DND-41 (cell line): ENCODE measurements around the gene CD79B.

ENCODE experiments used
- ATAC-seq: fragments of 200-7000 bp; cut with Tn5 transposase; 3 replicates; pipeline ENCODE4 v1.9.1; 2021; ENCODE audit warnings: low read depth; ENCODE audit not compliant: insufficient read depth
- DNase-seq: peaks from one replicate; pipeline ENCODE4 v3.0.0-alpha.2; 2020
- H2AFZ ChIP-seq: 2 replicates; pipeline ENCODE4 v1.6.0; 2012; ENCODE audit warnings: low read depth, low read length
- H3K27ac ChIP-seq: 2 replicates; pipeline ENCODE4 v1.5.1; 2012; ENCODE audit warnings: low read length, inconsistent platforms
- H3K27me3 ChIP-seq: fragments of 200-600 bp; sonication (generic); 2 replicates; pipeline ENCODE4 v1.6.0; 2012; ENCODE audit warnings: low read length, mild to moderate bottlenecking, inconsistent platforms; ENCODE audit not compliant: insufficient read depth, poor library complexity
- H3K36me3 ChIP-seq: 2 replicates; pipeline ENCODE4 v1.5.1; 2012; ENCODE audit warnings: low read length, inconsistent platforms; ENCODE audit not compliant: insufficient read depth
- H3K4me1 ChIP-seq: 2 replicates; pipeline ENCODE4 v1.5.1; 2012; ENCODE audit warnings: mild to moderate bottlenecking, low read length; ENCODE audit not compliant: insufficient read depth
- H3K4me2 ChIP-seq: 2 replicates; pipeline ENCODE4 v1.6.0; 2012; ENCODE audit warnings: mild to moderate bottlenecking, moderate library complexity, low read length, inconsistent platforms; ENCODE audit not compliant: insufficient read depth
- H3K4me3 ChIP-seq, 2 experiments: fragments of 200-600 bp in 1 of 2; shearing (Covaris generic) in 1 of 2; 2 replicates each; pipeline ENCODE4 v1.5.1; 2012 to 2016; ENCODE audit warnings: inconsistent platforms in 2 of 2, low read length in 2 of 2, mild to moderate bottlenecking in 2 of 2, low read depth in 1 of 2, moderate library complexity in 1 of 2
- H3K79me2 ChIP-seq: 2 replicates; pipeline ENCODE4 v1.6.0; 2012; ENCODE audit warnings: low read length, inconsistent platforms; ENCODE audit not compliant: insufficient read depth
- H3K9ac ChIP-seq: 2 replicates; pipeline ENCODE4 v1.6.0; 2012; ENCODE audit warnings: low read depth, mild to moderate bottlenecking, inconsistent platforms, low read length, moderate library complexity
- H3K9me3 ChIP-seq: 2 replicates; pipeline ENCODE4 v1.5.1; 2012; ENCODE audit warnings: low read length, moderate library complexity, mild to moderate bottlenecking, inconsistent platforms; ENCODE audit not compliant: insufficient read depth, severe bottlenecking
- H4K20me1 ChIP-seq: 2 replicates; pipeline ENCODE4 v1.6.0; 2012; ENCODE audit warnings: low read length; ENCODE audit not compliant: insufficient read depth
- EZH2 ChIP-seq: IDR thresholded peaks from 3 replicates; pipeline ENCODE4 v1.6.1; 2012; ENCODE audit warnings: borderline replicate concordance, low read depth, mild to moderate bottlenecking, moderate library complexity, low read length, inconsistent platforms; ENCODE audit not compliant: severe bottlenecking
- TF ChIP-seq, protein P1 (sequence below): IDR thresholded peaks from 2 replicates; pipeline ENCODE4 v1.5.1; 2012; ENCODE audit warnings: borderline replicate concordance, low read length, moderate library complexity, mild to moderate bottlenecking; ENCODE audit not compliant: poor library complexity, severe bottlenecking; ENCODE audit errors: extremely low read depth

The CD79B gene

DNA sequence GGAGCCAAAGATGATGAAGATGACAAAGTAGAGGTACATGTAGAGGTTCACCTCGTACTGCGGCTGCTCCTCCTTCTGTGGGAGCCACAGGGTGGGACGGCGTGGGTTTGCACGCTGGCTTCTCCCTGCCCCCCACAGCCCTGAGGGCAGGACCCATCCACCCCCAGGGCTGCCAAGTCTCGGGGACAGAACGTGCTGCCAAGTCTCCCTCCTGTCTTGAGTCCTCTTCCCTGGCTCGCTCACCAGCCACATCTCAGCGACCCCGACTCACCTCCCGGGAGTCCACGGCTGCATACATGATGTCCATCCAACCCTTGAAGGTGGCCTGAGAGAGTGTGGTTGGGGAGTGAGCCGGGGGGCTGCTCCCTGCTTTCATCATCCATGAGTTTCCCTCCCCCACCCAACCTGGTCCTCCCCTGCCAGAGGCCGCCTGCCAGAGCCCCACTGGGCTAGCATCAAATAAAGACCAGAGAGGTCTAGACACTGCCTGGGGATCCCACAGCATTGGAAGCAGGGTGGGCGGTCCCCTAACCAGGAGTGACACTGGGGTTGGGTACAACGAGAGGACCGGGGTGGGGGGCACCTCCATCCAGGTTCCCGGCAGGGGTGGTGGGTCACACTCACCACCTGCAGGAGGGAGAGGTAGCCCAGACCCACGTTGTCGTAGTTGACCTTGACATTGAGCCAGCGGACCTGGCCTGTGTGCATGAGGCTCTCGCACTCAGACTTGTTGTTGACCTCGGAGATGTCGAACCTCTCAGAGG, 12.8 kb upstream of the CD79B start:
- H3K79me2 ChIP-seq: no peaks in the 10 kb centered on the region
- no peak overlapping the region for H3K4me2 ChIP-seq
- H3K27me3 ChIP-seq: no peaks in the 10 kb centered on the region
- no peak overlapping the region for H3K9ac ChIP-seq
- no peak overlapping the region for H2AFZ ChIP-seq
- H3K4me3 ChIP-seq: no peak overlapping the region
- no peak for ATAC-seq
- no peaks in the 10 kb centered on the region for H3K9me3 ChIP-seq
- TF ChIP-seq, protein P1, sequence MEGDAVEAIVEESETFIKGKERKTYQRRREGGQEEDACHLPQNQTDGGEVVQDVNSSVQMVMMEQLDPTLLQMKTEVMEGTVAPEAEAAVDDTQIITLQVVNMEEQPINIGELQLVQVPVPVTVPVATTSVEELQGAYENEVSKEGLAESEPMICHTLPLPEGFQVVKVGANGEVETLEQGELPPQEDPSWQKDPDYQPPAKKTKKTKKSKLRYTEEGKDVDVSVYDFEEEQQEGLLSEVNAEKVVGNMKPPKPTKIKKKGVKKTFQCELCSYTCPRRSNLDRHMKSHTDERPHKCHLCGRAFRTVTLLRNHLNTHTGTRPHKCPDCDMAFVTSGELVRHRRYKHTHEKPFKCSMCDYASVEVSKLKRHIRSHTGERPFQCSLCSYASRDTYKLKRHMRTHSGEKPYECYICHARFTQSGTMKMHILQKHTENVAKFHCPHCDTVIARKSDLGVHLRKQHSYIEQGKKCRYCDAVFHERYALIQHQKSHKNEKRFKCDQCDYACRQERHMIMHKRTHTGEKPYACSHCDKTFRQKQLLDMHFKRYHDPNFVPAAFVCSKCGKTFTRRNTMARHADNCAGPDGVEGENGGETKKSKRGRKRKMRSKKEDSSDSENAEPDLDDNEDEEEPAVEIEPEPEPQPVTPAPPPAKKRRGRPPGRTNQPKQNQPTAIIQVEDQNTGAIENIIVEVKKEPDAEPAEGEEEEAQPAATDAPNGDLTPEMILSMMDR: no peak
- no peak for TF ChIP-seq EZH2
- no peaks in the 10 kb centered on the region for H3K36me3 ChIP-seq
- H4K20me1 ChIP-seq: no peaks in the 10 kb centered on the region
- no peak for DNase-seq
- no peak overlapping the region for H3K27ac ChIP-seq
- peaks cover 4% of the 10 kb centered on the region; the same call in 1 of the 2 replicates for H3K4me1 ChIP-seq

DNA sequence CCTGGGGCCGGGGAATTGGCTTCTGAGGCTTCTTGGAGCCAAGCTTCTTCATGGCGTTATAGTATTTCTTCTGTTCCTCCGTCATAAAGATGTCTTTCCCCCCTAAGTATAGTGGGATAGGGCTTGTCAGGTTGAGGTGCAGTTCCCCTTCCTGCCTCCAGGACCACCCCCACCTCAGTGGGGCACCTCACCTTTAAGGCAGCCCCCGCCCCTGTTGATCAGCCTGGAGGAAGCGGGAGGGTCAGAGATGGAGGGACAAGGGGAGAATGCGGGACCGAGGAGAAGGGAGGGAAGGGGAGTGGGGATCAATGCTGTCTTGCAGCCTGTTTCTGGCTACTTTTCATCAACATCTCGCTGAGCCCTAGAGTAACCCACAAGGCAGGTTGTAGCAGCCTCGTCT, 11.6 kb upstream of the CD79B start:
- Histone ChIP-seq H3K79me2 (no peaks in the 10 kb centered on the region), H3K9me3 (no peaks in the 10 kb centered on the region), H3K27me3 (no peaks in the 10 kb centered on the region), H3K9ac (no peak overlapping the region), H3K27ac (no peak overlapping the region), H3K4me1 (peaks cover 4% of the 10 kb centered on the region; the same call in 1 of the 2 replicates), H2AFZ (no peak overlapping the region), H3K4me3 (no peak overlapping the region), H3K4me2 (no peak overlapping the region), H4K20me1 (no peaks in the 10 kb centered on the region), H3K36me3 (no peaks in the 10 kb centered on the region)
- ATAC-seq: no peak
- TF ChIP-seq EZH2: no peak
- TF ChIP-seq, protein P1: peak; percentile 23
- no peak for DNase-seq

DNA sequence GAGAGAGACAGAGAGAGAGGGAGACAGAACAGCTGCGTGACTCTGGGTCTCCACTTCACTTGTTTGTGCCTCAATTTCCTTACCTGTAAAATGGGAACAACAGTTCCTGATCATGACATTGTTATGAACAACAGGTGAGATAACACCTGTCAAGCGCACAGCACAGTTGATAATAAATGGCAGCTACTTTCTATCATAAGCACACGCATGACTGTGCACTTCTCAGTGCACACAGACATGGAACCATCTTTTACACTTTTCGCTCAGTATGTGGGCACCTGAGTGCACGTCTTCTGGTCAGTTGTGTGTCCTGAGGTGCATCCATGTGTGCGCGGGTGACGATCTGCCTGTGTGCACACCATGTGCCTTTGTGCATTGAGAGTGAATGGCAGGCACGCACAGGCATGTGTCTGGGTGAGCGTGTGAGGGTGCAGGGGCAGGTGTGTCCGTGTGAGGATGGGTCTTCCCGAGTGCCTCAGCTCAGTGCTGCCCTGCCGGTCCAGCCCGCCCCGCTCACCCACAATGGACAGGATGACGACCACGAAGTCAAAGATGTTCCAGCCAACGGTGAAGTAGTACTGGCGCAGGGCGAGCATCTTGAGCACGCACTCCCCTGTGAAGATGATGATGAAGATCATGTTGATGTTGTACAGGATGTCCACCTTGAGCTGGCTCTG, 10.3 kb upstream of the CD79B start:
- Histone ChIP-seq H3K4me2 (no peak overlapping the region), H3K9me3 (no peaks in the 10 kb centered on the region), H3K4me1 (peaks cover 4% of the 10 kb centered on the region; the same call in 1 of the 2 replicates), H3K36me3 (no peaks in the 10 kb centered on the region), H2AFZ (no peak overlapping the region), H3K9ac (no peak overlapping the region), H3K79me2 (no peaks in the 10 kb centered on the region), H3K27ac (no peak overlapping the region), H3K4me3 (no peak overlapping the region), H4K20me1 (no peaks in the 10 kb centered on the region), H3K27me3 (no peaks in the 10 kb centered on the region)
- no peak for ATAC-seq
- TF ChIP-seq EZH2: no peak
- TF ChIP-seq, protein P1: no peak
- no peak for DNase-seq
